SHP77 (cell line): ENCODE data around the gene STK11.

Experiments used
- DNase-seq, 2 experiments: peaks; one replicate each; lab custom pipeline; 2025; lab: John Stamatoyannopoulos, UW

Gene STK11

DNA sequence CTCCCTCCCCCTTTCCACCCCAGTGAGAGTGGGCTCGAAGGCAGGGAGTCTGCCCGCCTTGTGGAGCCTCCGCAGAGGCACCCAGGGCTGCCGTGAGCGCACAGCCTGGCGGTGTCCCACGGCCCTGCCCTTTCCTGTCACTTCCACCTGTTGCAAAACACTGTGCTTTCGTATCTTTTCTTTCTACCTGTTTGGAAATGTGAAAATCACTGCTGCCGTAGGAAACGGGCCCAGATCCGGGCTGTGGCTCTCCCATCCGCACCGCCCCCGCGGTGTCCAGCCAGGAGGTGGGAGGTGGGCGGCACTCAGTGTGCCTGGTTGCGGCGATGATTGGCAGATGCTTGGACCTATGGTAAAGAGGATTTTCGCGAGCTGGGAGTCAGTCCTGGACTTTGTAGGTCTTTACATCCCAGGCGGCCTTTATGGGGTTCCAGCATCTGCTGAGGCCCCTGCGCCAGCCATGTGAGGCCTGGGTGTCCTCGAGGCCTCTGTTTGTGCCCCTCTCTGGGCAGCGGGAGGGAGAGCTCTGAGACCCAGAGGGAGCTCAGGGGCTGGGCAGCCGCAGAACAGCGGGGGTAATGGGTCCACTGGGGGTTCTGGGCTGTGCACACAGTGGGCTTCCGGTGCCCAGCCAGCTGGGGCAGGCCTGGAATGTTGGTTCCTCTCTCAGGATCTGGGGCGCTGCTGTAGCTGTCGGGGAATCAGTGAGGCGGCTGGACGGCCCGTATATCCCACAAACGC lies 6.1 kb downstream of the STK11 start:
- DNase-seq, result no peak

DNA sequence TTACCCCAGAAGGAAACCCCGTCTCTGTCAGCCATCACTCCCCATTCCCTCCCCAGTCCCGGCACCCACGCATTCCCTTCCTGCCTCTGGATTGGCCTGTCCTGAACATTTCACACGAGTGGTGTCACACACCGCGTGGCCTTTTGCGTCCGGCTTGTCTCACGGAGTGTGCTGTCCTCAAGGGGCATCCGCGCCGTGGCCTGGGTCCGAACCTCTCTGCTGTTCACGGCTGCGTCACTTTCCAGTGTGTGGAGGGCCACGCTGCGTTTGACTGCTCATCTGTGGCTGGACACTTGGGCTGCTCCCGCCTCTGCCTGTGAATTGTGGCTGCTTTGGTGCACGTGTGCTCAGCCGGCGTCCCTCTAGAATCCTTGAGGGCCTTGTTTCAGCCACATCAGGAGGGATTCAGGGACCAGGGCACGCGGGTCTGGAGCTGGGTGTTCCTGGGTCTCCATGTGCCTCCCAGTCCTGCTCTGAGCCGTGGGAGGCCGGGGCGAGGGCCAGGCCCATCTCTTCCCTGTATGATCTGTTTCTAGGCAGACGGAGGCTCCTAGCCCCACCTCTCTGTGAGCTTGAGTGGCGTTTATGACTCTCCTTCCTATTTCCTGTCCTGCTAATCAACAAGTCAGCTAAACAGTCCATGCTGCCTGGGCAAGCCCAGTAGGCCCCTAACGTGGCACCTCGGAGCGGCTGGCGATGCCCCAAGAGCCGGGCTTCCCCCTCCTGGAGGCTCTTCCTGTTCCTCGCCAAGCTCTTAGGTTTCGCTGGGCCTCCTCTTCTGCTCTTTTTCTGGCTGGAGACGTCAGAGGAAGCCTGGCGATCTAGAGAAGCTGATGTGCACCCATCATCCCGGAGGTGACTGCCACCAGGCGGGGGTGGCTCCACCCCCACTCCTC lies 8.1 kb downstream of the STK11 start:
- peak; percentile 86 to 87 for DNase-seq

GRCh38 chr19:1214299-1214861 lies 8.8 kb downstream of the STK11 start:
- no peak for DNase-seq

- peak; percentile 62 for DNase-seq
These were observed 9.5 kb downstream of the STK11 start for GRCh38 chr19:1214862-1215731.

DNA sequence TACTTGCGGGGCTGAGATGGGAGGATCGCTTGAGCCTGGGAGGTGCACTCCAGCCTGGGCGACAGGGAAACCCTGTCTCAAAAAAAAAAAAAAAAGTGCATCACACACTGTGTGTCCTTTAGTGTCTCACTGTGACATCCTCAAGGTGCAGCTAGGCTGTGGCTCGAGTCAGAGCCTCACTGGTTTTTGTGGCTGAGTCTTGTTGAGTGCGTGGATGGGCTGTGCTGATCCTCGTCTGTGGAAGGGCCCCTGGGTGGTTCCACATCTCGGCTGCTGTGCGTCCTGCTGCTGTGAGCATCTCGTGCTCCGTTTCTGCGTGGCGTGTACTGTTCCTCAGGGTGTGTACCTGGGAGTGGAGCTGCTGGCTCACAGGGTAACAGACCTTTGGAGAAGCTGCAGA lies 11.2 kb downstream of the STK11 start:
- DNase-seq, result no peak

- no peak for DNase-seq
These were observed 11.8 kb downstream of the STK11 start for GRCh38 chr19:1217366-1217765.

DNA sequence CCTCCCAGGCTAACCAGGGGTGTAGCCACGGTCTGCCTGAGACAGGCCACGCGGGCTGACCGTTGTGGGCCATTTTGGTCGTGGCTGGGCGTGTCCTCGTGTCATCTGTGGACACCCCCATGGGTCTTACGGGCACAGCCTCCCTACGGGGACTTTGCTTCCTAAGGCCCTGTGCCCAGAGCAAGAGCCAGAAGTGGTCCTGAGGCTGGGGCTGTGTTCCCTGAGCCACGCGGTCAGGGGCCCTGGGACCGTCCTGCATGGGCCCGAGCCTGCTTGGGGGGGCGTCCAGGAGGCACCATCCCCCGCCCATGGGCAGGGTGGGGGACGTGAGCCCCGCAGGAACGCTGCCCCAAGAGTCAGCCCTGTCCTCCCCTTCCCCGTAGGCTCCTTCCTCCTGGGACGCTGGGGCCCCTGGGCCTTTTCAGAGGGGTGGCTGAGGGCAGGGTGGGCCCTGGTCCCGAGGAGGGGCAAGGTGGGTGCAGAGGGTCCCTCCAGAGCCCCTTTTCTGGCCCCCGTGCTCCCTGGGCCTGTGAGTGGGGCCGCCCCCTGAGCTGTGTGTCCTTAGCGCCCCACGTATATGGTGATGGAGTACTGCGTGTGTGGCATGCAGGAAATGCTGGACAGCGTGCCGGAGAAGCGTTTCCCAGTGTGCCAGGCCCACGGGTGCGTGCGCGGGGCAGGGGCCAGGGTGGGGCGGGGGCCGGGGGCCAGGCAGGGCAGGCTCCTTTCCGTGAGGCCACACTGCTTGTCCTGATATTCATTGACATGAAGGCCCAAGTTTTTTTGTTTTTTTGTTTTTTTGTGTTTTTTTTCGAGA lies 13.4 kb downstream of the STK11 start:
- no peak for DNase-seq

DNA sequence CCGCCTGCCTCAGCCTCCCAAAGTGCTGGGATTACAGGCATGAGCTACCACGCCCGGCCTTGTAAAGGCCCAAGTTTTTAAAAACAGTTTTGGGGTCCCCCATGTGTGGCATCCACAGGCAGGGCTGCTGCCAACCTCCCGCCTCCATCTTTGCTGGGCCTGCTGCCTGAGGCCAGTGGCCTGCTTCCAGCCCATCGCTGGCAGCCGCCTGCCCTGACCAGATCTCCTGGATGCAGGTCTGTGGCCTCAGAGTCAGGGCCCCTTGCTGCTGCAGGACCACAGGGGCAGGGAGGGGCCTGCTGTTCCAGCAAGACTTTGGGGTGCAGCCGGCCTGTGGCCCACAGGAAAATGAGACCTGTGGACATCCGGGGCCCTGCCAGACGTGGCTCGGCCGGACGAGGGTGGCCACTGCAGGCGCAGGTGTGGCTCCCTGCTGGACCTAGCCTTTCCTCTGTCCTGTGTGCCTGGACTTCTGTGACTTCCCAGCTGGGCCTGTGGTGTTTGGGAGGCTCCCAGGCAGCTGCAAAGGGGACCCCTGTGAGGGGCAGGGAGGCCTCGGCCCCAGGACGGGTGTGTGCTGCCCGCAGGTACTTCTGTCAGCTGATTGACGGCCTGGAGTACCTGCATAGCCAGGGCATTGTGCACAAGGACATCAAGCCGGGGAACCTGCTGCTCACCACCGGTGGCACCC lies 14.4 kb downstream of the STK11 start:
- no peak for DNase-seq

- peak; percentile 81 to 90 for DNase-seq
These were observed 14.9 kb downstream of the STK11 start for GRCh38 chr19:1220477-1220930.

- DNase-seq, result peak; percentile 46 to 62
These were observed 15.7 kb downstream of the STK11 start for GRCh38 chr19:1220976-1221903.

DNA sequence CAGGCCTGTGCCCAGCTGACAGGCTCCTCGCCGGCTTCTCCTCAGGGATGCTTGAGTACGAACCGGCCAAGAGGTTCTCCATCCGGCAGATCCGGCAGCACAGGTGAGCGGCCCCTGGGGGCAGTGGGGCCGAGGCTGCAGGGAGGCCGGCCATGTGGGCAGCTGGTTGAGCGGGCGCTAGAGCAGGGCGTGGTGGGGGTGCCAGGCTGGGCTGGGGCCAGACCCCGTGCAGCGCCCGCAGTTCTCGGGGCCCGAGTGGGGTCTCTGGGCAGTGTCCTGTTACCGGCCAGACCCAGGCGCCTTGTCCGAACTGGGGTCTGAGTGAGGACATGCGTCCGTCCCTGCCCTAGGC lies 16.3 kb downstream of the STK11 start:
- no peak for DNase-seq

DNA sequence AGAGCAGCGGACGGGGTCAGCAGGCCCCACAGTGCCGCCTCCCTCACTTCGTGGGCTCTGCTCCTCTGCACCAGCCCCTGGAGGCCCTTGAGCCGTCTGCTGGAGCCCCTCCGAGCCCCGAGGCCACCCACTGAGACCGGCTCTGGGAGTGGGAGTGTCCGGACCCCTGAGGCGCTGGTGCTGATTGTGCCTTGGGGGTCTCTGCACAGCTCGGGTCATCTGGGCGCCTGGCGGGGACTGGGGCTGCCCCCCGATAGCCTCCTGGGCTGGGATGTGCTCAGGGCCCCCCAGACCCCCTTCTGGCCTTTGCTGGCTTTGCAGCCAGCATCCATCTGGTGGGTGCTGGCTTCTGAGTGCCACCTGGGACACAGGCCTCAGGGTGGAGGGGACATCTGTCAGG lies 16.8 kb downstream of the STK11 start:
- DNase-seq, result no peak

GRCh38 chr19:1223018-1223855 lies 17.7 kb downstream of the STK11 start:
- DNase-seq, result peak; percentile 53 to 56

GRCh38 chr19:1224047-1224825 lies 18.7 kb downstream of the STK11 start:
- no peak for DNase-seq

DNA sequence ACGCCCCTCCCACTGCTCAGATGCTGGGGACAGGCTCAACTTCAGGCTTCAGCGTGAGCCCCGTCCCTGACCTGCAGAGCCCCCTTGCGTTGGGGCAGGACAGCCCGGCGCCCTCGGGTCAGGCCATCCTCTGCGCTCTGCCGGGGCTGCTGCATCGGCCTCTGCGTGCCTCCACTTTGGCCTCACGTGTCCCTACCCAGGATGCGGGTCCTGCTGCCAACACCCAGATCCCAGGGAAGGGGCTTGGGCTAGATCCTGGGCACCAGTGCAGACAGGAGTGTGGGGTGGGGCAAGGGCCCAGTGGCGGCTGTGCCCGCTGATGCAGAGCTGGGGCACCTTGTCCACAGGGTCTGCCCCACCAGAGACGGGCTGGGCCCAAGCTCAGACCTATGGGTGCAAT lies 19.3 kb downstream of the STK11 start:
- DNase-seq, result no peak

DNA sequence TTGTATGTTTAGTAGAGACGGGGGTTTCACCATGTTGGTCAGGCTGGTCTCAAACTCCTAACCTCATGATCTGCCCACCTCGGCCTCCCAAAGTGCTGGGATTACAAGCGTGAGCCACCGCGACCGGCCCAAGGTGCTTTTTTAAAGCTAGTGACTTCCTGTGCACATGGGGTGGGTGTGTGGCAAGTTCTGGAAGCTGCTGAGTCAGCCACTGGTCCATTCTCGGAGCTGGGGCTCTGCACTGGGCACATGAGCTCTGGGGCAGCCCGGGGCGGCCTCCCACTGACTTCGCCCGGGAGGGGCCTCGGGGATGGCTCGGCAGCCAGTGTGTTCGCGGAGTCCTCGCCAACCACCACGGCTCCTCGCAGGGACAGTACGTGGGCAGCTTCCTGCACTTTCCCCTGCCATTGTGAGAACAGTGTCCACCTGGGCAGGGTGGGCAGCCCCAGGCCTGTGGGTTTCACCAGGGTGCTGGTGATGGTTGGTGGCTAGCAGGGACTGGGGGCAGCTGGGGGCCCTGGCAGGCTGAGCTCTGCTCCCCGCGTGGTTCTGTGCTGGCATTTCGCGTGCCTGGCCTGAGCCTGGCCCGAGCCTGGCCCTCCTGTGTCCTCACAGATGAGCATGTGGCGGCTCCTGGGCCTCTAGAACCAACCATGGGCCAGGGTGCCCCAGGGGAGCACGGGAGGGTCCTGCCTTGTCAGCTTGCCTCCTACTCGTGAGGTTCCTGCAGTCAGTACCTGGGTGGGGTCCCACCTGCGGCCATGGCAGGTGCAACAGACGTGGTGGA lies 20.1 kb downstream of the STK11 start:
- no peak for DNase-seq

GRCh38 chr19:1226227-1226518 lies 20.6 kb downstream of the STK11 start:
- DNase-seq, result no peak
